ENCODE data around the gene ADAMTS12. TPM values are rescaled to one million over a fixed set of nuclear protein-coding genes. Genes with fewer than 3 reads are reported as not detected.

The ADAMTS12 gene
- total and polyA plus RNA-seq, 2 of the 8 experiments (the other 6 are each of a cell fraction or from before 2014, with no cell fraction given): 6.4 to 12.8 TPM

GRCh38 chr5:33715661-33716060, 176.1 kb downstream of the ADAMTS12 start:
- no peaks in the 10 kb centered on the region for H3K27me3 ChIP-seq (replicated peaks in 1 of 4; ENCODE audit: control insufficient read depth in 3 of 4, extremely low read depth in 1 of 4, insufficient read depth in 3 of 4, low read length in 3 of 4)
- no peak overlapping the region for H2BK12ac ChIP-seq (ENCODE audit: low read depth, low read length)
- H2AK5ac ChIP-seq (ENCODE audit: low read depth, low read length): no peak overlapping the region
- ChIA-PET POLR2A (ENCODE audit: partially characterized antibody) (no interaction called here), CTCF (ENCODE audit: partially characterized antibody) (no interaction called here)
- no peaks in the 10 kb centered on the region for H4K20me1 ChIP-seq (replicated peaks in 1 of 2; ENCODE audit: control insufficient read depth in 1 of 2, insufficient read depth in 2 of 2, low read length in 2 of 2)
- H3K4me3 ChIP-seq (ENCODE audit: extremely low read depth in 1 of 4, insufficient read depth in 2 of 4, low read depth in 3 of 4, low read length in 4 of 4): no peak overlapping the region
- DNase-seq (ENCODE audit: low read depth in 1 of 2, low spot score in 2 of 2): no peak
- H3K36me3 ChIP-seq (ENCODE audit: control insufficient read depth in 2 of 4, insufficient read depth in 4 of 4, low read length in 3 of 4): no peaks in the 10 kb centered on the region
- no peak overlapping the region for H4K5ac ChIP-seq (ENCODE audit: insufficient read length, low read depth, low read length)
- peak; percentile 13 for FAIRE-seq
- H4K91ac ChIP-seq (replicated peaks; ENCODE audit: insufficient read length, low read length): no peak overlapping the region
- H3K4ac ChIP-seq (replicated peaks; ENCODE audit: insufficient read length, low read depth, low read length): no peak overlapping the region
- H4K8ac ChIP-seq (ENCODE audit: extremely low read depth, insufficient read depth, low read length): no peak overlapping the region
- no peaks in the 10 kb centered on the region for H3K23me2 ChIP-seq (ENCODE audit: low read depth, low read length)
- no peak overlapping the region for H2AFZ ChIP-seq (ENCODE audit: low read length)
- H2BK20ac ChIP-seq (ENCODE audit: low read length): no peak overlapping the region
- no peak overlapping the region for H3K9ac ChIP-seq (replicated peaks in 1 of 4; ENCODE audit: extremely low read depth in 1 of 4, low read depth in 3 of 4, low read length in 3 of 4)
- H3K4me1 ChIP-seq (replicated peaks in 1 of 4; ENCODE audit: control insufficient read depth in 3 of 4, insufficient read depth in 4 of 4, low read length in 3 of 4): no peaks in the 10 kb centered on the region
- no peak overlapping the region for H3K56ac ChIP-seq (replicated peaks; ENCODE audit: insufficient read length, low read depth, low read length)
- no peak overlapping the region for H3K23ac ChIP-seq (ENCODE audit: insufficient read length)
- no peak overlapping the region for H2BK5ac ChIP-seq (ENCODE audit: low read depth, low read length)
- H3K27ac ChIP-seq (ENCODE audit: low read depth, low read length): no peak overlapping the region
- H2BK120ac ChIP-seq (replicated peaks; ENCODE audit: low read depth, low read length): no peak overlapping the region
- WGBS, 2 experiments (ENCODE audit: extremely low coverage in 1 of 2, insufficient coverage in 1 of 2, insufficient read length in 1 of 2, insufficient replicate concordance in 2 of 2, low coverage in 1 of 2, low lambda C conversion rate in 2 of 2, missing lambda C conversion rate in 1 of 2): 77% methylated on average over 1 of the region's 1 CpG; no CpG with 5 or more reads in 1 of the 2 experiments
- H3K14ac ChIP-seq (ENCODE audit: insufficient read length): no peak overlapping the region
- no peaks in the 10 kb centered on the region for H3K79me1 ChIP-seq (ENCODE audit: low read depth, low read length)
- no peak for TF ChIP-seq TEAD4 (IDR thresholded peaks at IDR 0.05; ENCODE audit: low read depth, low read length)
- TF ChIP-seq KDM1A (IDR thresholded peaks at IDR 0.05; ENCODE audit: borderline replicate concordance, low read length): no peak
- TF ChIP-seq POLR2AphosphoS5 (IDR thresholded peaks at IDR 0.05; ENCODE audit: low read depth, low read length): no peak
- no peak for TF ChIP-seq CHD1 (IDR thresholded peaks at IDR 0.05; ENCODE audit: low read depth, low read length)
- no peak for TF ChIP-seq RBBP5 (IDR thresholded peaks at IDR 0.05; ENCODE audit: borderline replicate concordance, low read depth, low read length)
- no peak for TF ChIP-seq KDM5A (IDR thresholded peaks at IDR 0.05; ENCODE audit: low read length)
- no peak for TF ChIP-seq GTF2F1 (IDR thresholded peaks at IDR 0.05; ENCODE audit: borderline replicate concordance, low read depth, low read length)
- TF ChIP-seq SUZ12 (IDR thresholded peaks at IDR 0.05; ENCODE audit: low read length): no peak
- TF ChIP-seq YY1 (IDR thresholded peaks at IDR 0.05; ENCODE audit: low read depth, low read length): no peak
- no peak for TF ChIP-seq JUND (IDR thresholded peaks at IDR 0.05; ENCODE audit: low read length)
- no peak for TF ChIP-seq EZH2 (IDR thresholded peaks at IDR 0.05; ENCODE audit: low read depth, low read length, severe bottlenecking)
- no peak for TF ChIP-seq RFX5 (IDR thresholded peaks at IDR 0.05; ENCODE audit: borderline replicate concordance, low read depth, low read length)
- no peak for TF ChIP-seq CREB1 (IDR thresholded peaks at IDR 0.05)
- no peak for TF ChIP-seq BACH1 (IDR thresholded peaks at IDR 0.05; ENCODE audit: low read length)
- TF ChIP-seq ASH2L (IDR thresholded peaks at IDR 0.05; ENCODE audit: low read length): no peak
- no peak for TF ChIP-seq CHD2 (IDR thresholded peaks at IDR 0.05; ENCODE audit: low read length)
- H3K4me2 ChIP-seq (ENCODE audit: insufficient read depth in 1 of 2, low read depth in 2 of 2, low read length in 2 of 2): no peak overlapping the region
- no peaks in the 10 kb centered on the region for H3K9me3 ChIP-seq (ENCODE audit: insufficient read depth in 2 of 2, low read depth in 1 of 2, low read length in 1 of 2)
- H2BK15ac ChIP-seq (ENCODE audit: low read length): no peak overlapping the region
- no peak overlapping the region for H3K18ac ChIP-seq (ENCODE audit: extremely low read depth, low read length)
- no peaks in the 10 kb centered on the region for H3K79me2 ChIP-seq (ENCODE audit: control insufficient read depth in 1 of 2, insufficient read depth in 2 of 2, low read length in 2 of 2)

Data from H1 (cell line).